Mesendoderm (in vitro differentiated cells): ENCODE measurements around the gene CCR9.
A peak's percentile ranks its signal among the peaks of the same experiment; 100 is the strongest.

Experiments
- DNase-seq: peaks from one replicate; pipeline ENCODE4 v3.0.0; 2013
- H2AK5ac ChIP-seq: 2 replicates; pipeline ENCODE4 v1.6.1; 2013; ENCODE audit warnings: low read length, inconsistent platforms
- H2BK120ac ChIP-seq: 2 replicates; pipeline ENCODE4 v1.6.1; 2013; ENCODE audit warnings: low read depth, mild to moderate bottlenecking, low read length, moderate library complexity, mixed read lengths
- H2BK15ac ChIP-seq: replicated peaks from 2 replicates; pipeline ENCODE4 v1.6.1; 2013; ENCODE audit warnings: low read depth, mild to moderate bottlenecking, moderate library complexity
- H2BK5ac ChIP-seq: 2 replicates; pipeline ENCODE4 v1.6.1; 2013; ENCODE audit warnings: low read length, inconsistent platforms
- H3K18ac ChIP-seq: 2 replicates; pipeline ENCODE4 v1.6.1; 2013; ENCODE audit warnings: mild to moderate bottlenecking, low read length, mixed read lengths
- H3K23ac ChIP-seq: one replicate; pipeline ENCODE4 v1.6.1; 2013; ENCODE audit warnings: low read length
- H3K27ac ChIP-seq: 2 replicates; pipeline ENCODE4 v1.5.1; 2013; ENCODE audit warnings: low read depth, mild to moderate bottlenecking, inconsistent platforms, low read length, moderate library complexity
- H3K27me3 ChIP-seq: 2 replicates; pipeline ENCODE4 v1.6.1; 2013; ENCODE audit warnings: low read length, control low read depth, mild to moderate bottlenecking, inconsistent platforms; ENCODE audit not compliant: insufficient read depth, poor library complexity
- H3K36me3 ChIP-seq: 2 replicates; pipeline ENCODE4 v1.6.1; 2013; ENCODE audit warnings: low read length, inconsistent platforms; ENCODE audit not compliant: control insufficient read depth, insufficient read depth
- H3K4ac ChIP-seq: one replicate; pipeline ENCODE4 v1.6.1; 2013; ENCODE audit warnings: low read depth, mild to moderate bottlenecking, low read length, moderate library complexity
- H3K4me1 ChIP-seq: 2 replicates; pipeline ENCODE4 v1.6.1; 2013; ENCODE audit warnings: low read depth, low read length, inconsistent platforms; ENCODE audit not compliant: control insufficient read depth
- H3K4me2 ChIP-seq: 2 replicates; pipeline ENCODE4 v1.6.1; 2013; ENCODE audit warnings: low read length
- H3K4me3 ChIP-seq: 2 replicates; pipeline ENCODE4 v1.5.1; 2013; ENCODE audit warnings: mild to moderate bottlenecking, low read length
- H3K56ac ChIP-seq: one replicate; pipeline ENCODE4 v1.6.1; 2013; ENCODE audit warnings: low read length
- H3K79me1 ChIP-seq: 2 replicates; pipeline ENCODE4 v1.6.1; 2013; ENCODE audit warnings: low read length, inconsistent platforms
- H3K79me2 ChIP-seq: 2 replicates; pipeline ENCODE4 v1.6.1; 2013; ENCODE audit warnings: mild to moderate bottlenecking, low read length; ENCODE audit not compliant: control insufficient read depth, insufficient read depth
- H3K9ac ChIP-seq: 2 replicates; pipeline ENCODE4 v1.6.1; 2013; ENCODE audit warnings: low read length, inconsistent platforms
- H4K5ac ChIP-seq: one replicate; pipeline ENCODE4 v1.6.1; 2013; ENCODE audit warnings: low read length
- H4K8ac ChIP-seq: one replicate; pipeline ENCODE4 v1.6.1; 2013; ENCODE audit warnings: low read depth, mild to moderate bottlenecking, control low read depth, low read length, moderate library complexity
- WGBS: extraction: QIAGEN DNeasy Blood & Tissue Kit; methylation state at CpG from one replicate; pipeline ENCODE4 v1.1.7; 2013; ENCODE audit warnings: low lambda C conversion rate, missing lambda C conversion rate; ENCODE audit not compliant: insufficient coverage; ENCODE audit errors: extremely low coverage; 5-methylcytosine and 5-hydroxymethylcytosine counted together

Gene CCR9

GRCh38 chr3:45937206-45938042 is 51.1 kb downstream of the CCR9 start:
- Histone ChIP-seq H3K79me2 (no peaks in the 10 kb centered on the region), H3K36me3 (no peaks in the 10 kb centered on the region), H3K23ac (no peak overlapping the region), H2AK5ac (no peak overlapping the region), H2BK15ac (no peak overlapping the region), H3K18ac (no peak overlapping the region), H4K8ac (no peak overlapping the region), H3K4ac (no peak overlapping the region), H2BK5ac (no peak overlapping the region), H3K56ac (no peak overlapping the region), H3K4me3 (no peak overlapping the region), H3K4me1 (no peaks in the 10 kb centered on the region), H3K9ac (no peak overlapping the region), H4K5ac (no peak overlapping the region), H3K27me3 (no peaks in the 10 kb centered on the region), H3K79me1 (no peaks in the 10 kb centered on the region), H3K27ac (no peak overlapping the region), H3K4me2 (no peak overlapping the region), H2BK120ac (no peak overlapping the region)
- no CpG with 5 or more reads among the region's 8 CpGs for WGBS
- peak; percentile 9 for DNase-seq

DNA sequence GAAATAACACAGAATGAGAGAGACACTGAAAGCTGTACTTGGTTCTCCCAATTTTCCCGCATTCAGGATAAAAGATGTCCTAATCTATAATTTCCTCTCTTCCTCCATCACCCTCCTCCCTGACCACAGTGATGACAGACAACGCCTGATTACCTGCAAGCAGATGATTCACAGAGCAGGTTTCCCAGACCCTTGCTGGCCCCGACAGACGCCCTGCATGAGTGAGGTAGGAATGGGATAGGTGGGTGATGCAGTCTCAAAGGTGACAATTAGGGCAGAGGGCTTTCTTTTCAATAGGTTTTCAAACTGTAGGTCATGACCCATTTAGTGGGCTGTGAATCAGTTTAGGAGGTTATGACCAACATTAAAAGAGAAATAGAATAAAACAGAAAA is 51.7 kb downstream of the CCR9 start:
- Histone ChIP-seq H3K9ac (no peak overlapping the region), H3K4me1 (no peaks in the 10 kb centered on the region), H3K4ac (no peak overlapping the region), H3K4me2 (no peak overlapping the region), H4K8ac (no peak overlapping the region), H2BK120ac (no peak overlapping the region), H3K23ac (no peak overlapping the region), H3K18ac (no peak overlapping the region), H3K27ac (no peak overlapping the region), H3K56ac (no peak overlapping the region), H4K5ac (no peak overlapping the region), H3K27me3 (no peaks in the 10 kb centered on the region), H2BK15ac (no peak overlapping the region), H3K79me1 (no peaks in the 10 kb centered on the region), H3K36me3 (no peaks in the 10 kb centered on the region), H3K79me2 (no peaks in the 10 kb centered on the region), H2BK5ac (no peak overlapping the region), H3K4me3 (no peak overlapping the region), H2AK5ac (no peak overlapping the region)
- WGBS = no CpG with 5 or more reads among the region's 4 CpGs
- no peak for DNase-seq

DNA sequence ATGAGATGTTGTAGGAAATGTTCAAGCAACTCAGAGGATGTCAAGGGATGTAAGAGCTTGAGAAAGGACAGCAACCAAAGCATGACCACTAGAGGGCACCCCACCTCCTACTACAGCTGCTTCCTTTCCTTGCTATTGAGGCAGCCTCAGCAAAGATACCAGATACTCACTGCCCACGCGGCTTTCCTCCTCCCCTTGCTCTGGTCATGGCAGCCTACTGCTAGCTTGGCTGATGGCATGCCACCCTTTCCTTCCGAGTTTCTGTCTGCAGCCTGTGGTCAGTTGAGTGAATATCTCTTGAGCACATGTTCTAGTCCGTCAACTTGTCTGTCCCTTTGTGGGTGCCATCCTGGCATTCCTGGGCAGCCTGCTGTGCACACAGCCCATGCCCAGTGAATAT is 52.5 kb downstream of the CCR9 start:
- DNase-seq = peak; percentile 91
- H3K4me1 ChIP-seq = no peaks in the 10 kb centered on the region
- no peak overlapping the region for H3K56ac ChIP-seq

GRCh38 chr3:45939341-45939771 is 53.0 kb downstream of the CCR9 start:
- Histone ChIP-seq H3K36me3 (no peaks in the 10 kb centered on the region), H2BK120ac (no peak overlapping the region), H3K4me2 (no peak overlapping the region), H3K79me2 (no peaks in the 10 kb centered on the region), H3K4me3 (no peak overlapping the region), H3K23ac (no peak overlapping the region), H3K4ac (no peak overlapping the region), H3K79me1 (no peaks in the 10 kb centered on the region), H3K56ac (no peak overlapping the region), H2BK15ac (no peak overlapping the region), H4K5ac (no peak overlapping the region), H3K4me1 (no peaks in the 10 kb centered on the region), H3K27me3 (no peaks in the 10 kb centered on the region), H2BK5ac (no peak overlapping the region), H3K18ac (no peak overlapping the region), H2AK5ac (peak overlapping the region; percentile 15), H3K9ac (no peak overlapping the region), H4K8ac (no peak overlapping the region), H3K27ac (no peak overlapping the region)
- DNase-seq = peak; percentile 30
- WGBS = no CpG with 5 or more reads among the region's 5 CpGs

More for the DNA sequence above, 52.5 kb downstream of the CCR9 start:
- no peak overlapping the region for H3K18ac ChIP-seq
- WGBS = no CpG with 5 or more reads among the region's 4 CpGs
- no peaks in the 10 kb centered on the region for H3K36me3 ChIP-seq
- H2BK15ac ChIP-seq = no peak overlapping the region
- H2AK5ac ChIP-seq = peak overlapping the region; percentile 15
- H3K4me2 ChIP-seq = no peak overlapping the region
- no peak overlapping the region for H3K4ac ChIP-seq
- H4K8ac ChIP-seq = no peak overlapping the region
- no peaks in the 10 kb centered on the region for H3K27me3 ChIP-seq
- H3K27ac ChIP-seq = no peak overlapping the region
- H3K4me3 ChIP-seq = no peak overlapping the region
- H2BK120ac ChIP-seq = no peak overlapping the region
- H3K79me1 ChIP-seq = no peaks in the 10 kb centered on the region
- no peak overlapping the region for H2BK5ac ChIP-seq
- H4K5ac ChIP-seq = no peak overlapping the region
- no peak overlapping the region for H3K9ac ChIP-seq
- H3K23ac ChIP-seq = no peak overlapping the region
- no peaks in the 10 kb centered on the region for H3K79me2 ChIP-seq

GRCh38 chr3:45940004-45940780 is 53.8 kb downstream of the CCR9 start:
- WGBS = no CpG with 5 or more reads among the region's 7 CpGs
- no peak overlapping the region for H2BK120ac ChIP-seq

More at GRCh38 chr3:45940004-45940780, 53.8 kb downstream of the CCR9 start:
- no peak overlapping the region for H2AK5ac ChIP-seq
- H3K4me2 ChIP-seq = no peak overlapping the region
- H3K9ac ChIP-seq = no peak overlapping the region
- H2BK5ac ChIP-seq = no peak overlapping the region
- no peak overlapping the region for H3K18ac ChIP-seq
- no peak overlapping the region for H2BK15ac ChIP-seq
- H3K4me1 ChIP-seq = no peaks in the 10 kb centered on the region
- H3K4me3 ChIP-seq = no peak overlapping the region
- H3K79me1 ChIP-seq = no peaks in the 10 kb centered on the region
- no peak overlapping the region for H3K23ac ChIP-seq
- no peaks in the 10 kb centered on the region for H3K27me3 ChIP-seq
- no peak overlapping the region for H3K27ac ChIP-seq
- no peak overlapping the region for H3K4ac ChIP-seq
- no peak overlapping the region for H4K8ac ChIP-seq
- H3K36me3 ChIP-seq = no peaks in the 10 kb centered on the region
- no peak overlapping the region for H3K56ac ChIP-seq
- H4K5ac ChIP-seq = no peak overlapping the region
- H3K79me2 ChIP-seq = no peaks in the 10 kb centered on the region
- DNase-seq = peak; percentile 29
